K562 (cell line): ENCODE data around the gene CHPF2. TPM values are rescaled to one million over a fixed set of nuclear protein-coding genes. Genes with fewer than 3 reads are reported as not detected.
A peak's percentile ranks its signal among the peaks of the same experiment; 100 is the strongest.

Source experiments
- ARID1B ChIP-seq: fragments of 450-650 bp; IDR thresholded peaks from 2 replicates; pipeline ENCODE4 v1.6.1; 2016; ENCODE audit warnings: antibody characterized with exemption, mild to moderate bottlenecking, inconsistent platforms
- CHD1 ChIP-seq: fragments of 200-600 bp; sonication (generic); IDR thresholded peaks from one replicate; pipeline ENCODE4 v1.6.1; 2012; ENCODE audit warnings: mild to moderate bottlenecking, moderate library complexity, low read length, inconsistent platforms
- CREB3 ChIP-seq: fragments of 450-650 bp; conservative IDR thresholded peaks from 2 replicates; pipeline ENCODE4 v1.6.1; 2016; ENCODE audit warnings: missing genetic modification characterization, low read depth, mild to moderate bottlenecking, missing compliant biosample characterization, moderate library complexity
- FOXA1 ChIP-seq: fragments of 450-650 bp; IDR thresholded peaks from 2 replicates; pipeline ENCODE4 v1.6.1; 2016; ENCODE audit warnings: mild to moderate bottlenecking, borderline replicate concordance
- FOXA3 ChIP-seq, 2 experiments: fragments of 450-650 bp in 1 of 2; sonication (generic) in 1 of 2; formaldehyde crosslinking; IDR thresholded peaks in 1 of 2; conservative IDR thresholded peaks in 1 of 2; 2 replicates each; pipeline versions ENCODE4 v1.4.0 to v1.8.0; 2020 to 2022; ENCODE audit warnings: mild to moderate bottlenecking in 2 of 2, missing genetic modification reagents in 1 of 2
- FOXP4 ChIP-seq: sonication (generic); formaldehyde crosslinking; IDR thresholded peaks from 2 replicates; pipeline ENCODE4 v1.8.0; 2022; ENCODE audit warnings: mild to moderate bottlenecking, missing genetic modification reagents, borderline replicate concordance
- HDAC1 ChIP-seq, 2 experiments: fragments of 450-650 bp; IDR thresholded peaks; 2 replicates each; pipeline ENCODE4 v1.6.1; 2016 to 2017; ENCODE audit warnings: inconsistent platforms in 1 of 2, mild to moderate bottlenecking in 1 of 2, moderate library complexity in 1 of 2
- KDM1A ChIP-seq, 2 experiments: fragments of 450-650 bp; IDR thresholded peaks; 2 replicates each; pipeline ENCODE4 v1.6.1; 2016; ENCODE audit warnings: mild to moderate bottlenecking in 2 of 2
- MLLT1 ChIP-seq, 2 experiments: fragments of 450-650 bp; IDR thresholded peaks; 2 replicates each; pipeline ENCODE4 v1.6.1; 2016
- NBN ChIP-seq: fragments of 450-650 bp; IDR thresholded peaks from 2 replicates; pipeline ENCODE4 v1.6.1; 2016; ENCODE audit warnings: low read depth, mild to moderate bottlenecking
- NFE2 ChIP-seq: IDR thresholded peaks from 2 replicates; pipeline ENCODE4 v1.6.1; 2014; ENCODE audit warnings: antibody characterized with exemption, low read depth
- POLR2AphosphoS5 ChIP-seq: IDR thresholded peaks from 2 replicates; pipeline ENCODE4 v1.6.1; 2011; ENCODE audit warnings: mild to moderate bottlenecking, low read depth, low read length, moderate library complexity; ENCODE audit not compliant: control insufficient read depth, insufficient read depth
- PRPF4 ChIP-seq: fragments of 200-400 bp; formaldehyde crosslinking; IDR thresholded peaks from one replicate; pipeline ENCODE4 v1.6.1; 2017; ENCODE audit warnings: low read length, low read depth, mild to moderate bottlenecking; ENCODE audit not compliant: insufficient read depth, poor library complexity, severe bottlenecking
- U2AF2 ChIP-seq: fragments of 200-400 bp; formaldehyde crosslinking; optimal IDR thresholded peaks from 2 replicates; pipeline ENCODE3; 2017; ENCODE audit warnings: low read depth, mild to moderate bottlenecking, low read length
- ZC3H8 ChIP-seq: fragments of 450-650 bp; IDR thresholded peaks from 2 replicates; pipeline ENCODE4 v1.6.1; 2017
- ZEB2 ChIP-seq: fragments of 450-650 bp; IDR thresholded peaks from 2 replicates; pipeline ENCODE4 v1.6.1; 2016
- ZFP91 ChIP-seq: sonication (generic); formaldehyde crosslinking; IDR thresholded peaks from 2 replicates; pipeline ENCODE4 v1.8.0; 2022; ENCODE audit warnings: mild to moderate bottlenecking, missing genetic modification reagents
- ZNF354B ChIP-seq: fragments of 250-450 bp; sonication (Bioruptor Pico); IDR thresholded peaks from 2 replicates; pipeline ENCODE4 v1.4.0; 2020
- ZNF655 ChIP-seq: fragments of 250-450 bp; sonication (Bioruptor Pico); IDR thresholded peaks from 2 replicates; pipeline ENCODE4 v1.5.0; 2021
- polyA plus RNA-seq, 8 experiments: library from polyadenylated mRNA; depleted of rRNA in 4 of 8; stranded (reverse) in 5 of 8; unstranded in 3 of 8; fragments of >200 nt; fragmentation: Nextera tagmentation in 2 of 8; fragmentation: Illumina TruSeq in 1 of 8; extraction: Ambion mirVana in 2 of 8; extraction: Trizol in 1 of 8; gene quantifications; 2 replicates each; pipeline versions ENCODE4 v1.2.1 to v1.2.3, GENCODE V29; 2011 to 2014; ENCODE audit warnings: inconsistent platforms in 1 of 8, missing spikeins in 1 of 8
- total RNA-seq, 7 experiments: library from RNA; depleted of rRNA in 6 of 7; stranded (reverse); fragments of >200 nt in 6 of 7; fragmentation: Illumina TruSeq in 2 of 7; extraction: Trizol in 2 of 7; gene quantifications; 2 replicates each; pipeline versions ENCODE4 v1.2.1 to v1.2.3, GENCODE V29; 2011 to 2021; ENCODE audit warnings: low replicate concordance in 1 of 7

CHPF2 gene
- total and polyA plus RNA-seq, 9 of the 15 experiments (the other 6 are each of a cell fraction or from before 2014, with no cell fraction given), result 0.08 to 32.8 (median 10.5) TPM

GRCh38 chr7:151228024-151228866 is 4.0 kb upstream of the CHPF2 start (continued):
- TF ChIP-seq FOXP4 (no peak), ZNF354B (no peak), FOXA1 (peak; percentile 69), MLLT1 (IDR thresholded peaks at IDR 0.05) (peak in 1 of 2 experiments; percentile 27; a peak in 1 of 4 replicates), PRPF4 (no peak), U2AF2 (no peak), KDM1A (IDR thresholded peaks at IDR 0.05) (peak in 1 of 2 experiments; percentile 53; a peak in 2 of 4 replicates), ZFP91 (CRISPR knock-in tag) (no peak), CREB3 (tag) (no peak), HDAC1 (IDR thresholded peaks at IDR 0.05) (peak in 1 of 2 experiments; percentile 47; a peak in 2 of 4 replicates), ZNF655 (CRISPR knock-in tag) (no peak), ZEB2 (peak; percentile 81), CHD1 (no peak), NBN (0 out of 2 replicates have a peak, but pooled peaks have one; percentile 38), NFE2 (peak; percentile 87), ARID1B (peak; percentile 77), POLR2AphosphoS5 (no peak), FOXA3 (CRISPR knock-in tag; conservative IDR thresholded peaks at IDR 0.05 in 1 of 2, IDR thresholded peaks at IDR 0.05 in 1 of 2) (peak; percentile 91 to 98), ZC3H8 (no peak)
